ENCODE results near the gene PLOD3. TPM values are rescaled to one million over a fixed set of nuclear protein-coding genes. Genes with fewer than 3 reads are reported as not detected.

Gene PLOD3
- total RNA-seq, 2 experiments from 2014 or later, result 9.2 to 30.5 TPM

- DNase-seq (ENCODE audit: low spot score), result peak; percentile 53
- no TSS peak for BruUV-seq (replicated peaks)
- H3K4me2 ChIP-seq (ENCODE audit: low read length), result no peak overlapping the region
- no peak overlapping the region for H3K27ac ChIP-seq (ENCODE audit: low read depth, low read length, poor library complexity, severe bottlenecking)
- H3K4me3 ChIP-seq (ENCODE audit: low read depth, low read length, poor library complexity, severe bottlenecking), result no peak overlapping the region
- no peaks in the 10 kb centered on the region for H3K9me3 ChIP-seq (ENCODE audit: low read length)
- no peak overlapping the region for H2AFZ ChIP-seq (ENCODE audit: low read length)
- H3K36me3 ChIP-seq (ENCODE audit: insufficient read depth, low read length), result no peaks in the 10 kb centered on the region
- no peaks in the 10 kb centered on the region for H3K9me2 ChIP-seq (ENCODE audit: insufficient read depth, low read length)
- H3K79me2 ChIP-seq (ENCODE audit: insufficient read depth, low read depth, low read length), result no peaks in the 10 kb centered on the region
- ChIA-PET POLR2A (no interaction called here), CTCF (ENCODE audit: unreplicated experiment) (no interaction called here)
- TF ChIP-seq EZH2phosphoT487 (IDR thresholded peaks at IDR 0.05; ENCODE audit: borderline replicate concordance, low read depth, low read length) (no peak), CTCF (conservative IDR thresholded peaks at IDR 0.05; ENCODE audit: low read length) (no peak)
- peaks cover 26% of the 10 kb centered on the region for H3K4me1 ChIP-seq (ENCODE audit: insufficient read depth, low read length, poor library complexity, severe bottlenecking)
- intact Hi-C loops (cut with micrococcal nuclease; ENCODE audit: unreplicated experiment), result no loop called here
- H4K20me1 ChIP-seq (ENCODE audit: insufficient read depth, low read length), result no peaks in the 10 kb centered on the region
Measured at GRCh38 chr7:101172005-101172853, 45.2 kb downstream of the PLOD3 start.

- intact Hi-C loops (cut with micrococcal nuclease; ENCODE audit: unreplicated experiment), result no loop called here
- ChIA-PET CTCF (ENCODE audit: unreplicated experiment) (no interaction called here), POLR2A (no interaction called here)
- H3K4me1 ChIP-seq (ENCODE audit: insufficient read depth, low read length, poor library complexity, severe bottlenecking), result peaks cover 26% of the 10 kb centered on the region
- H2AFZ ChIP-seq (ENCODE audit: low read length), result no peak overlapping the region
- no peaks in the 10 kb centered on the region for H4K20me1 ChIP-seq (ENCODE audit: insufficient read depth, low read length)
- no peaks in the 10 kb centered on the region for H3K79me2 ChIP-seq (ENCODE audit: insufficient read depth, low read depth, low read length)
- DNase-seq (ENCODE audit: low spot score), result no peak
- no peak overlapping the region for H3K4me2 ChIP-seq (ENCODE audit: low read length)
- H3K9me2 ChIP-seq (ENCODE audit: insufficient read depth, low read length), result no peaks in the 10 kb centered on the region
- no peak overlapping the region for H3K4me3 ChIP-seq (ENCODE audit: low read depth, low read length, poor library complexity, severe bottlenecking)
- TF ChIP-seq CTCF (conservative IDR thresholded peaks at IDR 0.05; ENCODE audit: low read length), result no peak
- no peak for TF ChIP-seq EZH2phosphoT487 (IDR thresholded peaks at IDR 0.05; ENCODE audit: borderline replicate concordance, low read depth, low read length)
- no peaks in the 10 kb centered on the region for H3K36me3 ChIP-seq (ENCODE audit: insufficient read depth, low read length)
- H3K9me3 ChIP-seq (ENCODE audit: low read length), result no peaks in the 10 kb centered on the region
- BruUV-seq (replicated peaks), result no TSS peak
- no peak overlapping the region for H3K27ac ChIP-seq (ENCODE audit: low read depth, low read length, poor library complexity, severe bottlenecking)
Measured at GRCh38 chr7:101171442-101171837, 45.9 kb downstream of the PLOD3 start.
